DOHH2 (cell line): ENCODE data around the gene GMPPA.

ENCODE experiments used
- CTCF ChIP-seq: fragments of 200-600 bp; sonication (generic); IDR thresholded peaks from one replicate; pipeline ENCODE4 v1.5.1; 2014; ENCODE audit warnings: antibody characterized with exemption, mild to moderate bottlenecking, low read depth, low read length; ENCODE audit not compliant: poor library complexity, severe bottlenecking
- EZH2phosphoT487 ChIP-seq: fragments of 200-600 bp; sonication (generic); IDR thresholded peaks from 2 replicates; pipeline ENCODE4 v1.6.1; 2017; ENCODE audit warnings: borderline replicate concordance, mild to moderate bottlenecking, antibody characterized with exemption, low read length, moderate library complexity, mixed read lengths

GRCh38 chr2:219466816-219467735 is 31.6 kb upstream of the GMPPA start:
- no peak for TF ChIP-seq CTCF
- no peak for TF ChIP-seq EZH2phosphoT487
